Mucosa of rectum (tissue), 2 donors: Measurements from ENCODE around the gene ARSJ.

ENCODE experiments used
- H3K27ac ChIP-seq, 2 donors: one replicate each; pipeline ENCODE4 v1.7.0; 2013; ENCODE audit warnings: inconsistent platforms in 2 of 2, low read depth in 2 of 2, low read length in 2 of 2
- H3K27me3 ChIP-seq, 2 donors: one replicate each; pipeline ENCODE4 v1.7.0; 2013; ENCODE audit warnings: low read length in 2 of 2; ENCODE audit not compliant: control insufficient read depth in 2 of 2, insufficient read depth in 2 of 2
- H3K36me3 ChIP-seq, 2 donors: one replicate each; pipeline ENCODE4 v1.7.0; 2013; ENCODE audit warnings: low read length in 2 of 2; ENCODE audit not compliant: control insufficient read depth in 2 of 2, insufficient read depth in 2 of 2
- H3K4me1 ChIP-seq, 2 donors: one replicate each; pipeline ENCODE4 v1.7.0; 2013; ENCODE audit warnings: low read length in 2 of 2, mild to moderate bottlenecking in 1 of 2; ENCODE audit not compliant: control insufficient read depth in 2 of 2, insufficient read depth in 2 of 2
- H3K4me3 ChIP-seq, 2 donors: one replicate each; pipeline ENCODE4 v1.7.0; 2013; ENCODE audit warnings: low read length in 2 of 2
- H3K9ac ChIP-seq, 2 donors: one replicate each; pipeline ENCODE4 v1.7.0; 2013; ENCODE audit warnings: low read length in 2 of 2, low read depth in 1 of 2, mild to moderate bottlenecking in 1 of 2
- H3K9me3 ChIP-seq, 2 donors: one replicate each; pipeline ENCODE4 v1.7.0; 2013; ENCODE audit warnings: low read length in 2 of 2; ENCODE audit not compliant: control insufficient read depth in 2 of 2
- donor health status: healthy.
- donor health status: Normal muscosa, but diverticular disease.

The ARSJ gene

DNA sequence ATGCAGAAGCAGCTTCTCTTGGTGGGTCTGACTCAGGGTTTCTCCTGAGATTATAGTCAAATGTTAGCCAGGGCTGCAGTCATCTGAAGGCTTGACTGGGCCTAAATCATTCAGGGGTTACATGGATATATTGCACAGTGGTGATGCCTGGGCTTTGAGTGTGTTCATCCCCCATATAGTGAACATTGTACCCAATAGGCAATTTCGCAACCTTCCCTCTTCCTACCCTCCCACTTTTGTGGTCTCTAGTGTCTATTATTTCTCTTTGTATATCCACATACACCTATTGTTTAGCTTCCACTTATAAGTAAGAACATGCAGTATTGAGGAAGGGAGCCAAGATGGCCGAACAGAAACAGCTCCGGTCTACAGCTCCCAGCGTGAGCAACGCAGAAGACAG lies 127.6 kb downstream of the ARSJ start:
- no peak overlapping the region for H3K27ac ChIP-seq
- no peak overlapping the region for H3K4me3 ChIP-seq

More for the DNA sequence above, 127.6 kb downstream of the ARSJ start:
- no peaks in the 10 kb centered on the region for H3K9me3 ChIP-seq
- H3K9ac ChIP-seq, result no peak overlapping the region
- no peaks in the 10 kb centered on the region for H3K27me3 ChIP-seq
- no peaks in the 10 kb centered on the region for H3K4me1 ChIP-seq
- no peaks in the 10 kb centered on the region for H3K36me3 ChIP-seq
